Sigmoid colon (tissue), 7 donors: ENCODE results near the gene FUBP1. TPM values are rescaled to one million over a fixed set of nuclear protein-coding genes. Genes with fewer than 3 reads are reported as not detected.

Source experiments
- DNase-seq: peaks from one replicate; pipeline ENCODE4 v3.0.0-alpha.2; 2019
- H3K27ac ChIP-seq, 4 donors: fragments of 200-600 bp; sonication (generic); one replicate each; pipeline ENCODE4 v1.5.1; 2016 to 2019; ENCODE audit warnings: mild to moderate bottlenecking in 1 of 4
- H3K27me3 ChIP-seq, 3 donors: fragments of 200-600 bp; sonication (generic); one replicate each; pipeline ENCODE4 v1.5.1; 2019; ENCODE audit warnings: mild to moderate bottlenecking in 1 of 3
- H3K36me3 ChIP-seq, 4 donors: fragments of 200-600 bp; sonication (generic); one replicate each; pipeline ENCODE4 v1.5.1; 2016 to 2019
- H3K4me1 ChIP-seq, 4 donors: fragments of 200-600 bp; sonication (generic); one replicate each; pipeline ENCODE4 v1.5.1; 2017 to 2019
- H3K4me3 ChIP-seq, 4 donors: fragments of 200-600 bp; sonication (generic); one replicate each; pipeline ENCODE4 v1.5.1; 2017 to 2019; ENCODE audit warnings: mild to moderate bottlenecking in 2 of 4, moderate library complexity in 1 of 4
- H3K9me3 ChIP-seq, 4 donors: fragments of 200-600 bp in 3 of 4; sonication (generic) in 3 of 4; one replicate each; pipeline versions ENCODE4 v1.5.1 to v1.6.1; 2013 to 2019
- EP300 ChIP-seq, 4 donors: sonication (generic); formaldehyde crosslinking; IDR thresholded peaks; one replicate each; pipeline ENCODE4 v1.6.1; 2017; ENCODE audit warnings: antibody characterized with exemption in 4 of 4
- POLR2A ChIP-seq, 2 donors: fragments of 450-650 bp; IDR thresholded peaks; one replicate each; pipeline ENCODE4 v1.6.1; 2016; ENCODE audit warnings: antibody characterized with exemption in 2 of 2, mild to moderate bottlenecking in 2 of 2, moderate library complexity in 2 of 2
- POLR2AphosphoS5 ChIP-seq, 4 donors: sonication (generic); formaldehyde crosslinking; IDR thresholded peaks; one replicate each; pipeline ENCODE4 v1.6.1; 2017; ENCODE audit warnings: antibody characterized with exemption in 4 of 4
- WGBS, 2 donors: extraction: QIAGEN DNeasy Blood & Tissue Kit; methylation state at CpG; one replicate each; pipeline ENCODE4 v1.1.7; 2013; 5-methylcytosine and 5-hydroxymethylcytosine counted together
- intact Hi-C: fragments of 100-400 bp; cut with DNase I; formaldehyde crosslinking; loops from one replicate; pipeline ENCODE4 v1.15.1; 2023
- polyA plus RNA-seq, 3 donors: library from polyadenylated mRNA; stranded (reverse); fragments of 200-250 nt; gene quantifications; one replicate each; pipeline ENCODE4 v1.2.3, GENCODE V29; 2013
- total RNA-seq, 4 donors: library from RNA; depleted of rRNA; stranded (reverse); fragments of >200 nt; gene quantifications; one replicate each; pipeline ENCODE4 v1.1.0, GENCODE V29; 2016
- TF ChIP-seq, protein P1 (sequence below), 4 experiments: fragments of 450-650 bp in 3 of 4; fragments of 200-600 bp in 1 of 4; IDR thresholded peaks; one replicate each; pipeline ENCODE4 v1.5.1; 2016 to 2019; ENCODE audit warnings: antibody characterized with exemption in 4 of 4, mild to moderate bottlenecking in 3 of 4, moderate library complexity in 2 of 4
- donor health status: healthy with polysubstance abuse.
- donor health status: Bipolar disorder and iron deficiency.
- donor health status: healthy.

The FUBP1 gene
- total and polyA plus RNA-seq, 7 donors, result 20.8 to 79.2 (median 60.6) TPM

DNA sequence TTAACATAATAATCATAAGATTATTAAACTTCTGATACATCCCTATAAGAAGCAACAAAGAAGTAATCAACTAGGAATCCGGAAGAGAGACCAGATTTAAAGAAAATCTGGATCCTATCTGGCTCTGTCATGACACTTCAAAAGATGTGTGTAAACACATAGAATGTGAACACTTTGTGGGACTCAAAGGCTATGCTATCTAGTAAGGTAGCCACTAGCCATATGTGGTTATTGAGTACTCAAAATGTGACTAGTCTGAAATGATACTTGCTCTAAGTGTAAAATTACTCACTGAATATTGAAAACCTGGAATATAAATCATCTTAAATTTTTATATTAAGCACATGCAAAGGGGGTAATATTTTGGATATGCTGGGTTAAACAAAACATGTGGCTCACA, 8.7 kb downstream of the FUBP1 start:
- no peak overlapping the region for H3K4me3 ChIP-seq
- WGBS, 2 donors, result 67 to 75% methylated on average over 1 of the region's 1 CpG
- no peak for DNase-seq
- peaks cover 0 to 57% (median 50%) of the 10 kb centered on the region in 4 donors for H3K4me1 ChIP-seq
- H3K27ac ChIP-seq, result no peak overlapping the region
- peaks cover 7 to 44% (median 28%) of the 10 kb centered on the region in 4 donors for H3K36me3 ChIP-seq
- H3K27me3 ChIP-seq, result no peaks in the 10 kb centered on the region
- intact Hi-C loops, result loop anchor here (10.0 kb wide), 2 partner anchors 135 to 385 kb away; no protein-coding TSS in a partner anchor
- no peaks in the 10 kb centered on the region for H3K9me3 ChIP-seq
- TF ChIP-seq, protein P1, sequence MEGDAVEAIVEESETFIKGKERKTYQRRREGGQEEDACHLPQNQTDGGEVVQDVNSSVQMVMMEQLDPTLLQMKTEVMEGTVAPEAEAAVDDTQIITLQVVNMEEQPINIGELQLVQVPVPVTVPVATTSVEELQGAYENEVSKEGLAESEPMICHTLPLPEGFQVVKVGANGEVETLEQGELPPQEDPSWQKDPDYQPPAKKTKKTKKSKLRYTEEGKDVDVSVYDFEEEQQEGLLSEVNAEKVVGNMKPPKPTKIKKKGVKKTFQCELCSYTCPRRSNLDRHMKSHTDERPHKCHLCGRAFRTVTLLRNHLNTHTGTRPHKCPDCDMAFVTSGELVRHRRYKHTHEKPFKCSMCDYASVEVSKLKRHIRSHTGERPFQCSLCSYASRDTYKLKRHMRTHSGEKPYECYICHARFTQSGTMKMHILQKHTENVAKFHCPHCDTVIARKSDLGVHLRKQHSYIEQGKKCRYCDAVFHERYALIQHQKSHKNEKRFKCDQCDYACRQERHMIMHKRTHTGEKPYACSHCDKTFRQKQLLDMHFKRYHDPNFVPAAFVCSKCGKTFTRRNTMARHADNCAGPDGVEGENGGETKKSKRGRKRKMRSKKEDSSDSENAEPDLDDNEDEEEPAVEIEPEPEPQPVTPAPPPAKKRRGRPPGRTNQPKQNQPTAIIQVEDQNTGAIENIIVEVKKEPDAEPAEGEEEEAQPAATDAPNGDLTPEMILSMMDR (IDR thresholded peaks at IDR 0.05), result no peak
- no peak for TF ChIP-seq EP300 (IDR thresholded peaks at IDR 0.05)
- no peak for TF ChIP-seq POLR2AphosphoS5 (IDR thresholded peaks at IDR 0.05)
- no peak for TF ChIP-seq POLR2A (IDR thresholded peaks at IDR 0.05)

DNA sequence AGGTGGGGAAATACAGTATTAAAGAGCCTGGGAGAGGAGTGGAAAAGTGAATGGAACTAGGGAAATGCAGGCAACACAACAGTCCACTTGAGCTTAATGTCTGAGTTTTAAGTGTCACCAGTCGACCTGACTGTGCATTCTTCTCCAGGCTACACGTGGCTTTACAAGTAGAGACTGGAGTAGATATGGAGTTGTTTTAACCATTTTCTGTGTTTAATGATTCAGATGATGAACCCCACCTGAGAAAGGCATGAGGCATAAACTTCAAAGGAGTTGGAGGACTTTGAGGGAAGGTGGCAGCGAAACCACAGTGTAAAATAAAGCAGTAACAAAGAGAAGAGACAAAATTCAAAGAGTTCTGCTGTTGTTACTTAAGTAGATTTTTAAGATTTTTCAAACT, 12.6 kb downstream of the FUBP1 start:
- intact Hi-C loops, result no loop called here
- Histone ChIP-seq H3K4me3 (no peak overlapping the region), H3K27ac (no peak overlapping the region), H3K4me1 (peaks cover 0 to 31% (median 24%) of the 10 kb centered on the region in 4 donors), H3K9me3 (no peaks in the 10 kb centered on the region), H3K27me3 (no peaks in the 10 kb centered on the region), H3K36me3 (peaks cover 34 to 83% (median 61%) of the 10 kb centered on the region in 4 donors)
- TF ChIP-seq POLR2AphosphoS5 (IDR thresholded peaks at IDR 0.05) (no peak), EP300 (IDR thresholded peaks at IDR 0.05) (no peak), POLR2A (IDR thresholded peaks at IDR 0.05) (no peak)
- TF ChIP-seq, protein P1 (IDR thresholded peaks at IDR 0.05), result no peak
- WGBS, 2 donors, result 80 to 86% methylated on average over 3 of the region's 3 CpGs
- no peak for DNase-seq

DNA sequence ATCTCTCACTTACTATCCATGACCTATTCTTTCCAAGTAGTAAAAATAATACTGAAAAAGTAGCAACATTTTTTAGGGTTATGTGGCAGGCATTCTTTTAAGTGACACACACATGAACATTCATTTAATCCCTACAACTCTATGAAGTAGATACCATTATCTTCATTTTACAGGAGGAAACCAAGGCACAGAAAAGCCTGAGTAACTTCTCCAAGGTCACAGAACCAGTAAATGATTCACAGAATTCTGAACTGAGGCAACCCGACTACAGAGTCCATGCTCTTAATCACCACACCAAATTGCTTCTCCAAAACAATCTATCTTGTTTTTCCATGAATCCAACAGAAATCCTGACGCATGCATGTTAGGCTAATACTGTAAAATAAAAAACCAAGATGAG, 17.5 kb downstream of the FUBP1 start:
- TF ChIP-seq EP300 (IDR thresholded peaks at IDR 0.05), result no peak
- no peak for TF ChIP-seq POLR2AphosphoS5 (IDR thresholded peaks at IDR 0.05)
- Histone ChIP-seq H3K4me1 (no peaks in the 10 kb centered on the region), H3K4me3 (no peak overlapping the region), H3K36me3 (peaks cover 45 to 100% (median 79%) of the 10 kb centered on the region in 4 donors), H3K9me3 (no peaks in the 10 kb centered on the region), H3K27ac (no peak overlapping the region), H3K27me3 (no peaks in the 10 kb centered on the region)
- intact Hi-C loops, result loop anchor here (5.0 kb wide), 1 partner anchor 34 kb away; no protein-coding TSS in a partner anchor
- no peak for DNase-seq
- 59 to 81% methylated on average over 2 of the region's 2 CpGs for WGBS, 2 donors

DNA sequence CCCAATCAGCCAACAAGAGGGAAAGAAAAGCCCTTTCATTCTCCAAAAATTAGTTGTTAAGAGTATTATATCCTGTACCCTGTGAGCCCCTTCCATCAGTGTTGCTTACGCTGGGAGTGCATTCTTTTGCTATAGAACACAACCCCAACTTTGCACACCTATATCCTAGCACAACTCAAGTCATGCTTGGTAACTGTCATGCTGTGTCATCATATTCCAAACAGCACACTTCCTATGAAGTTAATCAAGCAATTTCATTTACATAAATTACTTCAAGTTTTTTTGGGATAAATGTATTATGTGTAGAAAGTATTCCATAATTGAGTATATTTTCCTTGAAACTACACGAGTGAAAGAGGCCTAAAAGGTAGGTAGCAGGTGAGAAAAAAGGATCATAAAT, 20.0 kb downstream of the FUBP1 start:
- no peak for DNase-seq
- H3K9me3 ChIP-seq, result no peaks in the 10 kb centered on the region
- TF ChIP-seq POLR2AphosphoS5 (IDR thresholded peaks at IDR 0.05) (no peak), EP300 (IDR thresholded peaks at IDR 0.05) (no peak)
- intact Hi-C loops, result no loop called here
- no peaks in the 10 kb centered on the region for H3K4me1 ChIP-seq
- no peak overlapping the region for H3K4me3 ChIP-seq
- H3K27ac ChIP-seq, result no peak overlapping the region
- 70 to 90% methylated on average over 2 of the region's 2 CpGs for WGBS, 2 donors
- peaks cover 41 to 100% (median 78%) of the 10 kb centered on the region in 4 donors for H3K36me3 ChIP-seq
- H3K27me3 ChIP-seq, result no peaks in the 10 kb centered on the region

DNA sequence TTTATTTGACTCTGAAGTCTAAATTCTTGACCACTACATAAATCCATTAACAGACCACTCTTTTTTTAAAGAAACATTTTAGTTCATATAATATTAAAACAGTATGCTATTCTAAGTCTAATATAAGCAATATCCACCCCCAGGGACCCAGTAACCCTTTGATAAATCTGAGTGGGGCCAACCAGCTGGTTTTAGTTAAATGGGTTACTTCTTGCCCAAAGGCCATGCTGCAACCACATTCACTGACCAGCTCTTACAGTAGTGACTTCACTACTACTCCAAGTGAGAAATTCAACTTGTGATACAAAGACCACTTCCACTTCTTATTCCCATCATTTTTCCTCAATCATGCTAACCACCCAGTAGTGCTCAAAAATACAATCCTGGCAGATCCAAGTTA, 20.5 kb downstream of the FUBP1 start:
- no peak overlapping the region for H3K4me3 ChIP-seq
- TF ChIP-seq EP300 (IDR thresholded peaks at IDR 0.05), result no peak
- TF ChIP-seq POLR2AphosphoS5 (IDR thresholded peaks at IDR 0.05), result no peak
- no peak for TF ChIP-seq POLR2A (IDR thresholded peaks at IDR 0.05)
- TF ChIP-seq, protein P1 (IDR thresholded peaks at IDR 0.05), result no peak
- intact Hi-C loops, result no loop called here
- H3K36me3 ChIP-seq, result peaks cover 37 to 100% (median 74%) of the 10 kb centered on the region in 4 donors
- no peaks in the 10 kb centered on the region for H3K27me3 ChIP-seq
- no peaks in the 10 kb centered on the region for H3K9me3 ChIP-seq
- no peak for DNase-seq
- no peaks in the 10 kb centered on the region for H3K4me1 ChIP-seq
- no peak overlapping the region for H3K27ac ChIP-seq

- Histone ChIP-seq H3K27ac (no peak overlapping the region), H3K27me3 (no peaks in the 10 kb centered on the region), H3K36me3 (peaks cover 23 to 100% (median 66%) of the 10 kb centered on the region in 4 donors), H3K4me3 (no peak overlapping the region), H3K4me1 (no peaks in the 10 kb centered on the region), H3K9me3 (no peaks in the 10 kb centered on the region)
- TF ChIP-seq, protein P1 (IDR thresholded peaks at IDR 0.05), result no peak
- TF ChIP-seq EP300 (IDR thresholded peaks at IDR 0.05) (no peak), POLR2A (IDR thresholded peaks at IDR 0.05) (no peak), POLR2AphosphoS5 (IDR thresholded peaks at IDR 0.05) (no peak)
- DNase-seq, result no peak
- intact Hi-C loops, result no loop called here
- WGBS, 2 donors, result 89 to 95% methylated on average over 3 of the region's 3 CpGs
Measured at GRCh38 chr1:77956464-77956863, 22.4 kb downstream of the FUBP1 start.
